T-helper 1 cell treated with Interleukin-12 subunit alpha and Interleukin-12 subunit beta and Interleukin-4 antibody, amounts not matched to agents 30 μg/mL and 1 μg/mL, for 36 hours (primary cell): ENCODE data around the gene FZD7.
A peak's percentile ranks its signal among the peaks of the same experiment; 100 is the strongest.

ENCODE experiments used
- H3K27ac Mint-ChIP-seq: one replicate; pipeline ENCODE4 v1.8.0; 2021; ENCODE audit warnings: mild to moderate bottlenecking, mixed read lengths
- H3K27me3 Mint-ChIP-seq: one replicate; pipeline ENCODE4 v1.8.0; 2021; ENCODE audit warnings: low read depth, mixed read lengths
- H3K36me3 Mint-ChIP-seq: one replicate; pipeline ENCODE4 v1.8.0; 2021; ENCODE audit warnings: low read depth, mixed read lengths
- H3K4me1 Mint-ChIP-seq: one replicate; pipeline ENCODE4 v1.8.0; 2021; ENCODE audit warnings: low read depth, mixed read lengths
- H3K4me3 Mint-ChIP-seq: one replicate; pipeline ENCODE4 v1.8.0; 2021; ENCODE audit warnings: mild to moderate bottlenecking, moderate library complexity, mixed read lengths
- H3K9me3 Mint-ChIP-seq: one replicate; pipeline ENCODE4 v1.8.0; 2021; ENCODE audit warnings: mixed read lengths

FZD7 gene

DNA sequence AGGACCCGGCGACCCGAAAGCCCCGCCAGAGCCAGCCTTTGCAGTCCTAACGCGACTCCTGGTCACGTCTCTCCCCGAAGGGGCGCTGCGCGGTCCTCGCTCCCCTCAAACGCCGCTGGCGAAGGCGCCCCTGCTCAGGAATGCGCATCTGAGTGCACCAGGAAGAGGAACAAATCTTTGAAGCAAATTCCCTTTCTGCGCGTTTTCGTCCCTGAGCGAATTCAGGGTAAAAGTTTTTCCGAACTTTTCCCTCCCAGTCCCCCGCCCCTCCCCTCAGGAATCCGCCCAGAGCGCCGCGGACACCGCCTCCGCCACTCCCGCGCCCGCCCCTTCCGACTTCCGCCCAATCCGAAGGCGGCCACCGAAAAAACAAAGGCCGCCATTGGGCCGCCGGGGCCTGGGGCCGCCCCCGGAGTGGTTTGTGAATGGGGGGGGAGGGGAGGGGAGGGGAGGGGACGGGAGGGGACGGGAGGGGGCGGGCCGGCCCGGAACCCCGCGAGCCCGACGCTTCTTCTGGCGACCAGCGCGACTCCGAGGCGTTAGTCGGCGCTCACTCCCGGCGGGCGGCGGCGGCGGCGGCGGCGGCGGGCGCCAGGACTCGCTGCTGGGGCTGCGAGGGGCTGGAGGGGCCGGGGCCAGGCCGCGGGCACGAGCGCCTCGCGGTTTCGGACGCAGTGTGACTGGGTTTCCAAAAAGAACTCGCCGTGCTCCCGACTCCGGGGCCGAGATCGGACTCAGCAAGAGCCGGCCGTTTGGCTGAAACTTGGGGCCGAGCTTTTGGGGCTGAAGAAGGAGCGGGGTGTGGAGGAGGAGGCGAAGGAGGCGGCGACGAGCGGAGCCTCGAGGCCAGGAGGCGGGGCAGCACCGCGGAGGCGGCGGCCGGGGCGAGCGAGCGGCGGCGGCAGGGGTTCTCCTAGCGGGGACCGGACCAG is at the start of gene FZD7:
Gene FZD7 (plus strand): TSS at position 539 of the 932 bp plus-strand sequence. CDS start 793 bp downstream, outside the sequence.
- Mint-ChIP-seq H3K9me3 (no peaks in the 10 kb centered on the region), H3K27me3 (peaks cover 44% of the 10 kb centered on the region), H3K4me1 (peaks cover 16% of the 10 kb centered on the region), H3K27ac (peak within 1 kb of the TSS; percentile 36), H3K36me3 (no peaks in the 10 kb centered on the region), H3K4me3 (peak within 1 kb of the TSS; percentile 91)

DNA sequence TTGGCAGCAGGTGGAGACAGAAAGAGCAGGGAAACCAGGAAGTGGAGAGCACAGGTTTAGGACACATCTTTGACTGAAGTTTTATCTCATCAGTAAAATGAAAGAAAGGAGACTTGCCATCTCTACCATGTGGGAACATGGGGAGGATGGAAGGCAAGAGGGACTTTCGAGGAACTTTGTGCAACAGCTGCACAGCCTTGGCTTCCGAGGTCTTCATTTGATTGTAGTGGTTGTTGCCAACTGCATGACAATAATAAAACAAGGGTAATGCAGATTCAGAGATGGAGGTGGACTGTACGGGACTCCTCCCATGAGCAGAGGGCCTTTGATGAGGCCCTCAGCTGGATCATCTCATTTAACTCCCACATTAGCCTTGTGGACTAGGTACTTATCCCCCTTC is 49.3 kb upstream of the FZD7 start:
- Mint-ChIP-seq H3K4me3 (no peak overlapping the region), H3K4me1 (no peaks in the 10 kb centered on the region), H3K36me3 (no peaks in the 10 kb centered on the region), H3K27ac (no peak overlapping the region), H3K27me3 (no peaks in the 10 kb centered on the region), H3K9me3 (no peaks in the 10 kb centered on the region)

DNA sequence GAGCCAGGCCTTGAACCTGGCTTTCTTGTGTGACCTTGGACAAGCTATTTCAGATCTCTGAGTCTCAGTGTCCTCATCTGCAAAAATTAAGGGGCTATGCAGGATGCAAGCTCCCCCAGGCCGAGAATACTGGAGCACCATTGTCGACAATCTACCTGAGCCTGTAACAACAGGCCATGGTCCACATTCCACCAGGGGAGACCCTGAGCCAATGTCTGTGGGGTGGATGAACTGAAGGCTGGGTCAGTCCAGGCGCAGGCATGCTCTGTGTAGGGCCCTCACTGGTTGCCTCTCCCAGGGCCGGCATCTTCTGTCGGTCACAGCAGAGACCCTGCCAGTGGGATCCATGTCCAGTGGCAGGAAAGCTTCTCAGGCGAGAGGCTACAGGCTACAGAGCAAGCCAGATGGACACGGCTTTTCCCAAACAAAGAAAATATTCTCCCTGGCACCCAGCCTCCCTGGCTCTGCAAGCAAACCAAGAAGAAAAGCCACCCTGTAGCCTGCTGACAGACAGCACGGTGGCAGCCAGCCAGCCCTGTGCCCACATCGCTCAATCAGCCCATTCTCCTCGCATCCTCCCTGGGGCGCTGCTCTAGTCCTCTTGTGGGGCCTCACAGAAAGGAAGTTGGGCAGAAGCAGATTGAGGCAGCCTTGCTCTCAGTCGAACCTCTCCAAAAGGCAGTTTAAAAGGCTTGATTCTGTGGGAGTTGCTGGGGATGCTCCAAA is 48.7 kb upstream of the FZD7 start:
- Mint-ChIP-seq H3K27me3 (no peaks in the 10 kb centered on the region), H3K9me3 (no peaks in the 10 kb centered on the region), H3K36me3 (no peaks in the 10 kb centered on the region), H3K4me3 (no peak overlapping the region), H3K4me1 (no peaks in the 10 kb centered on the region), H3K27ac (no peak overlapping the region)

DNA sequence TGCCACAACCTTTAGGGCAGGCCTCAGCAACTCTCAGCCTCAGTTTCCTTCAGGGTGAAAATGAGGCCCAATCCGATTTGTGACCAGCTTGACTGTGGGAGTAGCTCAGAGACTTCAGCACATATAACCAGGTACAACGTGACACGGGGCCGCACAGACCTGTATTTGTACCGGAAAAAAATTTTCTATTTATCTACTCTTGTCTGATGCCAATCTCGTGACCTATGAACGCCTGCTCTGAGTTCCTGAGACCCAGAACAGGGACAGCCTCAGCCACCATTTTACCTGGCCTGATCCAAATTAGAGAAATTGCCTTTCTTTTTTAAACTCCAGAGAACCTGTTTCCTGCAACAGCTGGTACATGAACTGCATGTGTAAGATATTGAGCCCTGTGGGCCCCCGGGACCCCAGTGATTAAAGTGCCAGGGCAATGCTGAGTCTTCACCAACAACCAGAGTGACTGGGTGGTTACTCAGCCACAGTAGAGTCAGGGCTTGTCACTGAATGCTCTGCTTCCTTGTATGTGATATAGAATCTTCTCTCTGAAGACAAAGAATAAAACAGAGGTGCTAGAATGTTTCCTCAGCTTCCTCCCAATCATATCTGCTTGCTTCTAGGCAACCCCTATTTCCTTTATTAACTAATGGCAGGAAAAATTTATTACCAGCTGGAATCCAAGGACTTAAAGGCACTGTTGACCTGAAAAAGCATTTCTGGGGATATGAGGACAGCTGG is 47.8 kb upstream of the FZD7 start:
- no peaks in the 10 kb centered on the region for H3K27me3 Mint-ChIP-seq
- H3K4me3 Mint-ChIP-seq = no peak overlapping the region
- no peak overlapping the region for H3K27ac Mint-ChIP-seq
- no peaks in the 10 kb centered on the region for H3K9me3 Mint-ChIP-seq
- no peaks in the 10 kb centered on the region for H3K36me3 Mint-ChIP-seq
- no peaks in the 10 kb centered on the region for H3K4me1 Mint-ChIP-seq

DNA sequence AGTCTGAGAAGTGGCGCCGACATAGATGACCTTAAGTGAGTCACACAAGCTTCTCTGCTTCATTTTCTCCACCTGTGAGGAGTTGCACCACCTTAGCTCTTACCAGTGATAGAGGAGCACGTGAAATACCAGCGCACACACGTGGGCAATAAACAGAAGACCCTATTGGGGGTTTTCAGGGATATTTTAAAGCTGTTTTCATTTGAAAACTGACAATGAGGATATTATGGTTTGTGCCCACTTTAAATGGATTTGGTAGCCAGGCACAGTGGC is 47.3 kb upstream of the FZD7 start:
- Mint-ChIP-seq H3K9me3 (no peaks in the 10 kb centered on the region), H3K27ac (no peak overlapping the region), H3K27me3 (no peaks in the 10 kb centered on the region), H3K4me1 (no peaks in the 10 kb centered on the region), H3K36me3 (no peaks in the 10 kb centered on the region), H3K4me3 (no peak overlapping the region)

DNA sequence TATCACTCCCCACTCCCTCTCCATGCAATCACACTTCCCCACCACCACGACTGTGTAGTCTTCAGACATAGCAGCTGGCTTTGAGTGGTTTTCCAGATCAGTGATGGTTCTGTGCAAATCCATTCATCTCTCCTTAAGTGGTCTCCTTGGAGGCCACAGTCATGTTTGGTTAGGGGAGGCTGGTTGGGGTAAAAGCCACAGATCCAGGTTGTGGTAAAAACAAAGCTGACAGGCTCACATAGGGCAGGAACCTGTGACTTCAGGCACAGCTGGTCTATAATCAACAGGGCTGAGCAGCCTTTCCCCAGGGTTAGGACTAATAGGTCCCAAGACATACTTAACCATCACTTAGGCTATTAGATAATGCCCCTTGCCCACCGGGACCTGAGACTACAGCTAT is 46.2 kb upstream of the FZD7 start:
- Mint-ChIP-seq H3K4me3 (no peak overlapping the region), H3K27ac (no peak overlapping the region), H3K4me1 (no peaks in the 10 kb centered on the region), H3K9me3 (no peaks in the 10 kb centered on the region), H3K36me3 (no peaks in the 10 kb centered on the region), H3K27me3 (no peaks in the 10 kb centered on the region)

DNA sequence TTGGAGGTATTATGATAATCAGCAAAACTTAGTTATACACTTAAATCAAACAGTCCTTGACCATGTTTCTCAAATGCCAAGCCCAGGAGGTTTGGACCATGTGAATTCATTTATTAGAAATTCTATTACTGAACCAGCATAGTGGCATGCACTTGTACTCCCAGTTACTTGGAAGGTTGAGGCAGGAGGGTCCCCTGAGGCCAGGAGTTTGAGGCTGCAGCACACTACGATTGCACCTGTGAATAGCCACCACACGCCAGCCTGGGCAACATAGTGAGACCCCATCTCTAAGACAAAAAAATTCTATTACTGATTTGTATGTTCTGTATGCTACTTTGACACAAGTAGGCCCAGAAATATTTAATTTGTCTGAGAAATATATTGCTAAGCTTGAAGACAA is 43.6 kb upstream of the FZD7 start:
- Mint-ChIP-seq H3K4me3 (no peak overlapping the region), H3K27me3 (no peaks in the 10 kb centered on the region), H3K36me3 (no peaks in the 10 kb centered on the region), H3K27ac (no peak overlapping the region), H3K9me3 (no peaks in the 10 kb centered on the region), H3K4me1 (no peaks in the 10 kb centered on the region)

DNA sequence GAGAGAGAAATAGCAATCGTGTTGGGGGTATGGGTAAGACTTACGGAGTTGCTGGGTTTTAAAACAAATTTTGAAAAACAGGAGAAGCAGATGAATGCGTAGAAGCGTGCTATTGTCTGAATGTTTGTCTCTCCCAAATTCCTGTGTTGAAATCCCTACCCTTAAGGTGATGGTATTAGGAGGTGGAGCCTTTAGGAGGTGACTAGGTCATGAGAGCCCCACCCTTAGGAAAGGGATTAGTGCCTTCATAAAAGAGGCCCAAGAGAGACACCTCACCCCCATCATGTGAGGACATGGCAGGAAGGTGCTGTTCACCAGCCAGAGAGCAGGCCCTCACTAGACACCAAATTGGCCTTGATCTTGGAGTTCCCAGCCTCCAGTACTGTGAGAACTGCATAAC is 40.7 kb upstream of the FZD7 start:
- H3K27ac Mint-ChIP-seq = no peak overlapping the region
- H3K4me3 Mint-ChIP-seq = no peak overlapping the region
- no peaks in the 10 kb centered on the region for H3K36me3 Mint-ChIP-seq
- H3K9me3 Mint-ChIP-seq = no peaks in the 10 kb centered on the region
- no peaks in the 10 kb centered on the region for H3K27me3 Mint-ChIP-seq
- no peaks in the 10 kb centered on the region for H3K4me1 Mint-ChIP-seq

DNA sequence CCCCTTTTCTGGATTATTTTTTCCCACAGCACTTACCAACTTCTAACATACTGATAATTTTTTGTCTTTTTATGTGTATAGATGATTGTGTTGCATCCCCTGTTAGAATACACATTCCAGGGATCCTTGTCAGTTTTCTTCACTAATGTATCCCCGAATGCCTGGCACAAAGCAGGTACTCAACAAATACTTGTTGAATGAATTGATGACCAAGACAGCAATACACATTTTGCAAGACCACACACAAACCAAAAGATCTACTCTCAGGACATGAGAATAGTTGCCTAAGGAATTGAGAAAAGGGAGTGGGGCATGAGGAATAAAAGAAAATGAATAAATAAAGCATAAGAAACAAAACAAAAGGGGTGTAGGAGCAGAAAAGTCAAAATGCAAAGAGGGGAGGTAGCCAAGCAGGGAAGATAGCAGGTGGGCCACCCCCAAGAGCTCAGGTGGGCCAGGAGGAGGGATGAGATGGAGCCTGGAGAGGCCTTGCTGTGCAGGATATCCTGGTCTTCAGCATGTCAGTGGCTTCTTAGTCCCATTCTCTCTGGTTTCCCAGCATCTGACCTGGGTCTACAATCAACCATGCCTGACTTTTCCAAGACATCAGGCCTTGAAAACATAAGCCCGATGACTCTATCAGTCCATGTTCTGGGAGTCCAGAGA is 38.5 kb upstream of the FZD7 start:
- Mint-ChIP-seq H3K27me3 (no peaks in the 10 kb centered on the region), H3K4me3 (no peak overlapping the region), H3K27ac (no peak overlapping the region), H3K4me1 (no peaks in the 10 kb centered on the region), H3K36me3 (no peaks in the 10 kb centered on the region), H3K9me3 (no peaks in the 10 kb centered on the region)

DNA sequence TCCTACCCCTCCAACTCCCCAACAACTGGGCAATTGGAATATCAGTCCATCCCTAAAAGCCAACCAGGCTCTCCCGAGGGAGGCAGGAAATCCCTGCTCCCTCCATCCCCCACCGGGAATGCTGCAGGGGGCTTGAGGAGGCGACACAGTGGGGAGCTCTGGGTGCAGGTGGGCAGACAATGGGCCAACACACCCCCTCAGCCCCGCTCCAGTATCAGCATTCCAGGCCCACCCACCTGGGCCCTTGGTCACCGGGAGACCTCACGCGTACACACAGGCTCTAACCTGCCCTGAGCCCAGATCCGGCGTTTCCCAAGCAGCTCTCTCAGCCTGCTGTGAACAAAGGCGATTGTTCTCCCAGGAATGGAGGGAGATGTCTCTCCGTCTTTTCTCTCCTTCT is 37.6 kb upstream of the FZD7 start:
- no peaks in the 10 kb centered on the region for H3K27me3 Mint-ChIP-seq
- no peaks in the 10 kb centered on the region for H3K36me3 Mint-ChIP-seq
- H3K9me3 Mint-ChIP-seq = no peaks in the 10 kb centered on the region
- H3K27ac Mint-ChIP-seq = no peak overlapping the region
- no peaks in the 10 kb centered on the region for H3K4me1 Mint-ChIP-seq
- H3K4me3 Mint-ChIP-seq = no peak overlapping the region

DNA sequence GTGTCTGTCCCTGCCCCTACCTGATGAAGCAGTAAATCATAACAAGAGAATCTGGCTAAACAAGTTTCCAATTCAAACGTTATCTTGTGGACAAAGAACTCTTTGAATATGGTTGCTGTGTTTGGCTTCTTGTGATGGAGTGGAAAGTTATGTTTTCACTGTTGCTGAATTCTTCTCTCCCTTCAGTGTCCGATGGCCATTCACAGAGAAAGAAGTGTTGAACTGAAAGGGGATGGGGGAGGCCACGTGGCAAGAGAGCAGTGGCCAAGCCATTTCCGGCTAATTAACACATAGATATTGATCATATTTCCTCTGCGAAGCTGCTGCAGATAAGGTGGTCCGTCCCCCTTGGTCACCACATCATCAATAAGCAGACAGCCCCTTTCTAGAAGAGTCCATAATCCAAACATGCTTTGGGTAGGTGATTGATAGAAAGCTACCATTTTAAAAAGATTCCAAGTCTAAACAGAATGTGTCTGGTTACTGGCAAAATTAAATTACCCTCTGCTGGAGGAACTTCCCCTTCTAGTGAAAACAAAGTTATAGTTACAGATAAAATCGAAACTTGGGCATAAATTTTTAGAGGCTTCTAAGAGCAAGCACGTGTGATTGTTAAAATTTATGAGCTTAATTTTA is 36.9 kb upstream of the FZD7 start:
- Mint-ChIP-seq H3K4me3 (no peak overlapping the region), H3K4me1 (no peaks in the 10 kb centered on the region), H3K36me3 (no peaks in the 10 kb centered on the region), H3K27ac (no peak overlapping the region), H3K9me3 (no peaks in the 10 kb centered on the region), H3K27me3 (no peaks in the 10 kb centered on the region)

DNA sequence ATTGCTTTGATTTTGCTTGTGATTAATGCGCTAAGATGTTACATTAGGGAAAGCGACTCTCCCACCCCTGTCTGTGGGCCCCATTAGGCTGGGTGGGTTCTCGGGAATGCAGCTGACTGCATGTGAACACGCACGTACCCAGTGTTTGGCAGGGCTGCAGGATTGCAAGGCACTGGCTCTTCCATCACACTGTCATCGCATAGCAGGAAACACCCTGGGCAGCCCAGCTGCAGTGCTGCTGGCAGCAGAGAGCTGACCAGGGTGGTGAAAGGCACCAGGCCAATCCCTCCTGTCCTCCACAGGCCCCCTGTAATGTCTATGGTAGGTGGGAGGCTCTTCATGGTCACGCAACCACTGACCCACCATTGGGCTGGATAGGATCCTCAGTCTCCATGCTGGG is 34.4 kb upstream of the FZD7 start:
- Mint-ChIP-seq H3K4me1 (peaks cover 1% of the 10 kb centered on the region), H3K9me3 (no peaks in the 10 kb centered on the region), H3K27me3 (no peaks in the 10 kb centered on the region), H3K36me3 (no peaks in the 10 kb centered on the region), H3K4me3 (no peak overlapping the region), H3K27ac (no peak overlapping the region)

DNA sequence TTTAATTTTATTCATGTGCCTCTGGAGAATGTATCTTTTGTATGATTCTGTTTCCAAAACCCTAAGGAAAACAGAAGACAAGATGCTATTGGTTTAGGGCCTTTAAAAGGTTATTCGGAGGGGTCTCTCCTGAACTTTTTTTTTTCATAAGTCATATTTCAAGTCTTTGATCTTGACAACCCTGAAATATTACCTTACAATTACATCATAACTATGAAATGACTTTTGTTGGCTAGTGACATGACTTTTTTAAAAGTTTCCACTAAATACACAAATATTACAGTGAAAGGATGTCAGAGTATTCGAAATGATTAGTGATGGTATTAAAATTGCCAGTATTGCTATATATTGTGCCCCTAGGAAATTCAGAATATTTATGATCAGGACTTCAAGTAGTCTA is 31.8 kb upstream of the FZD7 start:
- no peaks in the 10 kb centered on the region for H3K9me3 Mint-ChIP-seq
- peaks cover 1% of the 10 kb centered on the region for H3K4me1 Mint-ChIP-seq
- no peak overlapping the region for H3K4me3 Mint-ChIP-seq
- no peak overlapping the region for H3K27ac Mint-ChIP-seq
- no peaks in the 10 kb centered on the region for H3K27me3 Mint-ChIP-seq
- no peaks in the 10 kb centered on the region for H3K36me3 Mint-ChIP-seq

DNA sequence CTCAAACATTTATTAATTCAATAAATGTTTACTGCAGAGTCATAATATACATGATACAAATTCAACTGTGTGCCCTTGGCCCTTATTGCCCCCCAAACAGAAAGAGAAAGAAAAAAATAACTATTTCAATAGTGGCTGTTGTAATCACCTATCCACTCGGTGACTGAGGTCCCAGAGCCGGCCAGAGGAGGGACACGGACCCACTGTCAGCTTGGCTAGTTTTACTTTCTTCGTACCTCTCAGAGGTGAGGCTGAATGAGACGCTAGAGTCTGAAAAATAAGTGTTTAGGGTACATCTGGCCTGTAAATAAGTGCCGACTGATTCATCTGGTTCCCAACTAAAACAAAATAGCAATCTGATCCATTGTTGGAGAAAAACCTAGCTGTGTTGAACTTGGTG is 31.3 kb upstream of the FZD7 start:
- H3K27ac Mint-ChIP-seq = no peak overlapping the region
- H3K36me3 Mint-ChIP-seq = no peaks in the 10 kb centered on the region
- H3K9me3 Mint-ChIP-seq = no peaks in the 10 kb centered on the region
- no peaks in the 10 kb centered on the region for H3K27me3 Mint-ChIP-seq
- peaks cover 1% of the 10 kb centered on the region for H3K4me1 Mint-ChIP-seq
- H3K4me3 Mint-ChIP-seq = no peak overlapping the region
